ENCODE measurements around the gene TFPI.
"Not testable (repeated sequence)": the region's sequence is repeated elsewhere in the genome, so short reads cannot be mapped to it uniquely, and the experiment has no call there.

The TFPI gene

DNA sequence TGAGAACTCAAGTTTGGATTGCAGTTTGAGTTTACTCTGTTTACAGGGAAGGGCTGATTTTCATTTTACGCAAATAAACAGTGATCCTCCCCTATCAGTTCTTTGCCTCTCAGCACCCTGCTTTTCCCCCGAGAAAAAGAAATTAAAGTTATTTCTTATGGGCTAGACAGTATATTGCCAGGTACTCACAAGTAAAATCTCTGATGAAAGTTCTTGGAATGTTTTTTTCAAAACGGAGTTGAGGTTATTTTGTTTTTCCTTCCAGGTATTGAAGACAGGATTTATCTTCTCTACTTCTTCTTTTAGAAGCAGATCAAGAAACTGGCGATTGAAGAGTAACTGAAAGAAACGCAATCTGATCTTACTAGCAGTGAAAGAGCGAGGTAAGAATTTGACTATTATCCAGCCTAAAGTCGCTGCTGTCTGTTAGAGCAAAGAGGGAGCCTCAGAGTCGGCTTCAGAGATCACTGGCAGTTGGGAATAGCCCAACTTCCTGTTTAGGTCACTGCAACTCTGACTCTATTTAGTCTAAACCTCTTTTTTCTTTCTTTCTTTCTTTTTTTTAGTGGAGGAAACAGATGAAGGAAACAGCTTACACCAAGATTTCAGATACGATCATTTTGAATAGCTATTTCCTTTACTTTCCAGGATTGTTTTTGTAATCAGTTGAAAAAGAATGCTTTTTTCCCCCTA is at the start of gene TFPI:
Gene TFPI, minus strand, starts transcription at position 425 of the 693 bp plus-strand sequence. CDS start 50,667 bp downstream, outside the sequence.
- DNase-seq (ENCODE audit: low read depth in 2 of 2), result no peak

DNA sequence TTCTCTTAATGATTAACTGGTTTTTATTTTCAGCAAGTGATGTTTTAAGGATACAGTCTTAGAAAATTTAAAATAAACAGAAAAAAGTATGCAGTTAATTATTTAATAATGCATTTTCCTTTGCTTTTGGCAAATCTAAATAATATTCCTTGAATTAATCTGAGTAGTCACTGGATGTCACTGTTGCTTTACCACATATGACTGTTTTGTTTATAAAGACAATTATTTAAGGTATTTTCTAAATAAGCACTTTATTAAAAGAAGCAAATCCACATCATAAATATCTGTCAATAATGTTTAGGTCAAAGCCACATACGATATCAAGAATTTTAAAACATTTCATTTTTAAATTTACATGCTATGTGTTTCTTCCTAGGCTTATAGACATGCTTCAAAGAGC is 40.6 kb upstream of the TFPI start:
- no peak for DNase-seq (ENCODE audit: low read depth in 2 of 2)

DNA sequence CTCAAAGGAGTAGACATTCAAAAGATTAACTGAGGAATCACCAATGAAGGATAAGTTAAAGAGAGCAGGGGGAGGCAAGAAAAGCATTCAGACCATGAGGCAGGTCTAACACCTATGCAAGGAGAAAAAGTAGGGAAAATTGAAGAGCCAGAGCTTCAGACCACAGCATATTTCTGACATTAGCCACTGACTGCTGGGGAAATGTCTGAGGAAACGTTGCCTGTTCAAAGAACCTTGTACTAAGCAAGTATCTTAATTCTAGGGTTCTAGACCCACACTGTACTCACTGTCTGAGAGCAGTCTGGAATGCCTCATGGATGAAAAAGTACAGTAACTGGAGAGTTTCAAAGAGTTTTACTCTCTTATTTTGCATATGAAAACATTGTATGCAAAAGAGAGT is 39.5 kb upstream of the TFPI start:
- no peak for DNase-seq (ENCODE audit: low read depth in 2 of 2)

DNA sequence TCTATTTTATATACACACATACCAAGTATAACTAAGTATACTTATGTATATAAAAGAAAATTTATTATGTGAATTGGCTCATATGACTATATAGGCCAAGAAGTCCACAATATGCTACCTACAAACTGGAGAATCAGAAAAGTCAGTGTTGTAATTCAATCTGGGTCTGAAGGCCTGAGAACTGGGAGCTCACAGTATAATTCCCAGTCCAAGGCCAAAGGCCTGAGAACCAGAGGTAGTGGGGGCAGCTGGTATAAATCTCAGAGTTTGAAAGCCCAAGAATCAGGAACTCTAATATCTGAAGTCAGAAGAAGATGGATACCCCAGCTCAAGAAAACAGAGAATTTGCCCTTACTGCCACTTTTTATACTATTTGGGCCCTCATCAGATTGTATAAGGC is 38.9 kb upstream of the TFPI start:
- no peak for DNase-seq (ENCODE audit: low read depth in 2 of 2)

DNA sequence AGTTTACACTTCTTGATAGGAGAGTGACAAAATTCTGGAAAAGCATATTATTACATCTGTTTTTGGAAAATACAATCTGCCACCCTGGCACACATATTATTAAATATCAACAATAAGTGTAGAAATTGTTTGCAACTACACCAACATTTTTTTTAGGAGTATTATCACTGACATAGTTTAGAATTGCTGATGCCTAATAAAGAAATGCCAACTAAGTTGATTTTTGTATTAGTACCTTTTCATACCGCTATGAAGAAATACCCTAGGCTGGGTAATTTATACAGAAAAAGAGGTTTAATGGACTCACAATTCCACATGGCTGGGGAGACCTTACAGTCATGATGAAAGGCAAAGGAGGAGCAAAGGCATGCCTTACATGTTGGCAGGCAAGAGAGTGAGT is 35.9 kb upstream of the TFPI start:
- DNase-seq (ENCODE audit: low read depth in 2 of 2), result no peak

DNA sequence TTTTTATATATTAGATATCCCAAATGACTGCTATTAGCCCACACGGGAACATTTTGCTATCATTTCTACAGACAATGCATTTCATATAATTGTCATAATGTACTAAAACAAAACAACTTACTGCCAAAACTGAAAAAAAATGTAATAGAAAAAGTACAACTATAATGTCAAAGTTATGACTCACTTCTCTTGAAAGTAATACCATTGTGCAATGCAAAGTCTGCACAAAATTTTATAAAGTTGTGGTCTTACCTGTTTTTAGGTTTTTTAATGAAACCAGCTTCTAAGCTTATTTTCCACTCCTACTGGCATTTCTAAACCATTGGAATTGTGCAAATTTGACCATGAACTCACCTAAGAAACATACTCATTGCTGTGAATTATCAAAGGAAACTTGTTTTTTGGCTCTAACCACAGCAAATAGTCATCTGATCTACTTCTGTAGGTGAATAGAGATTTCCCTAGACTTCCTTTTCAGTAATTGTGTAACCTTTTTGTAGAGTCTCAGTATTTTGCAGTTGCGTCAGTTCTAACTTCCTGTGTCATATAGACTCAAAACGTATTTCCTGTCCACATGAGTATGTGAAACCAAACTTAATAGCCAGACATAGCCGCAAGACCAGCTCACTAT is 31.9 kb upstream of the TFPI start:
- no peak for DNase-seq (ENCODE audit: low read depth in 2 of 2)

DNA sequence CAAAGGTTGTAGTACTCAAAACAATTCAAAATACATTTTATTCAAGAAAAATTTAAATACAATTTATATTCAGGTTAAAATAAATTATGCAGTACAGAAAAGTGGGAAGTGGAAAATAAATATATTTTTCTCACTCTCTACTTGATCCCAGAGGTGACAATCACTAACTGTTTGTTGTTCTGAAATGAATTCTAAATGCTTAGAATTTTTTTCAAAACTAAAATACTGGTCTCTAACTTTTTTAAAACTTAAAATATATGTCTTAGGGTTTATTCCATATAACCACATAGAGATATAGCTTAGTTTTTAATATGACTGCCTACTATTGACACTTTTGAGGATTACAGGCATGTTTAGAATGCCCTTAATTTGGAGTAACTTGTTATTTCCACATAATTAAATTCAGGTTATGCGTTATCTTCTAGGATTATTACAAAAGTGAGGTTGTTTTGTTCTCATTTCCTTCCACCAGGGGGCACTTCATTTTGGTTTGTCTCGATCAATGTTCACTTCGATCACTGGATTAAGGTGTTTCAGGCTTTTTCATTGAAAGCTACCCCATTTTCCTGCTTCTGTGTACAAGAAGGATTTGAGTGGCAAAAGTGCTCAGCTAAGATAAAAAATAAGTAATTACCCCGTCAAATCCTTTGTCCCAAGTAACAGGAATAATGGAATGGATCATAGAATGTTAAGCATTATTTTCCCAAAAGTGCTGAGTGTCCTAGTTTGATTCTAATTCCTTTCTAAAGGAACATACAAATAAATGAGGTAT is 27.1 kb upstream of the TFPI start:
- peak in 1 of 2 donors; percentile 6 for DNase-seq (ENCODE audit: low read depth in 2 of 2)

DNA sequence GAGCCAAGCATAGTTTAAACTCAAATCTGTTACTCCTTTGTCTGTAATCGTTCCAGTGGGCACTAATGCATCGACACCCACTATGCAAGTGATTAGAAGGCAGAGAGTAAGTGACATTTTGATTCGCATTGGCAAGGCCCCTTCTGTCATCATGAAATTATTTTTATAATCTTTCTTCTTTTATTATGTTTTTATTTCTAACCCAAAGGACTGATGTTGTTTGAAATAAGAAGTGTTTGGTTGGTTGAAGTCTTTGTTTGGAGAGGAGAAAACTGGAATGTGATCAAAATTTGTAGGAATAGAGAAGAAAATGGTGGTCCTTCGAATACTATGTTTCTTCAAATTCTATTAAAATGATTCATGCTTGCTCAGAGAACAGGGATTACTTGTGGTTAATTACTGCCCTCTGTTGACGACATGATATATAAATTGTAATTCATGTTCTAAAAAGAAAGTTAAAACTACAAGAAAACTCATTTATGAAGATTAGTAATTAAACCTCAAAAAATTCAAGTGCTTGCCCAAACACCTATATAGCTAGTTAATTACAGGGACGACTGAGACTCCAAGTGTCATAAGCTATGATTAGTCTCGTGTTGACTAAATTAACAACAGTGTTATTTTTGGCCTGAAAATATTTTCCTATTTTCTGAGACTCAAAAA is 26.4 kb upstream of the TFPI start:
- no peak for DNase-seq (ENCODE audit: low read depth in 2 of 2)

DNA sequence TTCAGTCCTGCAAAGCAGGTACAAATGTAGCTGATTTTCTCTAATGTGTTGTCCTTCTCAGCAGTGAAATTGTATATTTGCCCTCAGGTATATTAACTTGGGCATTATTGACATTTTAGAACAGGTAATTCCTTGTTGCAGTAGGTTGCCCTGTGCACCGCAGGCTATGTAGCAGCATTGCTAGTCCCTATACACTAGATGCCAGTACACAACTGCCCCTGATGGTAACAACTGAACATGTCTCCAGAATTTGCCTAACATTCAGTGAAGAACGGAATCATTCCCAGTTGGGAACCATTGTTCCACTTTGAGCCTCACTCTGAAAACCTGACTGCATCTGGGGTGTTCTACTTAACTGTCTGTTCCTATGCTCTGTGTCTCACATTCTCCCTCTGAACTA is 23.1 kb upstream of the TFPI start:
- DNase-seq (ENCODE audit: low read depth in 2 of 2), result no peak

DNA sequence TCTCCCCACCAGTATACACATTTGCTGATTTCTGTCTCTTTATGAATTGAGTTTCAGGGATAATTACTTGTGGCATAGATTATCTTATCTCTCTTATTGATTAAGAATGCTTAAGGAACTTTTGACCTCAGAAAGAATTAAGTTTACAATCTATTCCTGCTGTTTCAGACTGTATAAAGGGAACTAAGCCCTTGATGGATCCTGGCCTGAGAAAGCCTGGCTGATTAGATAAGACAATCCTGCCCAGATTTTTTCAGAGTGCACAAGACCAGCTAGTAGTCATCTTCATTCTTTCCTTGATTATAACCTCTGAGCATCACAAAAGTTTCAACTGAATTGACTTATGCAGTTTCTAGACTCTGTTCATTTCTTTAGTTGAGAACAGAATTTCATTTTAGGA is 22.7 kb upstream of the TFPI start:
- DNase-seq (ENCODE audit: low read depth in 2 of 2), result no peak

DNA sequence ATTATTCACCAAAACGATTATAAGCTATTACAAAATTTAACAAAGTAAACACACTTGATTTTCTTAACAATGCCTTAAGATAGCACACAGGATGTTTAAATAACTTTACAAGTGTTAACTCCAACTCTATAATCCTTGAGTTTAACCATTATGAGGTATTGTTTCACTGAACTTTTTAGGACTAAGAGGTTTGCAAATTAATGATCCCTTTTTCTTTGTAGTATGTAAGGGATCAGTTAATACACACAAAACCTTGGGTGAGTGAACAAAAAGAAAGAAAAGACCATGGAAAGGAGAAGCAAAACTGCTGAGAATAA is 21.5 kb upstream of the TFPI start:
- DNase-seq (ENCODE audit: low read depth in 2 of 2), result no peak

DNA sequence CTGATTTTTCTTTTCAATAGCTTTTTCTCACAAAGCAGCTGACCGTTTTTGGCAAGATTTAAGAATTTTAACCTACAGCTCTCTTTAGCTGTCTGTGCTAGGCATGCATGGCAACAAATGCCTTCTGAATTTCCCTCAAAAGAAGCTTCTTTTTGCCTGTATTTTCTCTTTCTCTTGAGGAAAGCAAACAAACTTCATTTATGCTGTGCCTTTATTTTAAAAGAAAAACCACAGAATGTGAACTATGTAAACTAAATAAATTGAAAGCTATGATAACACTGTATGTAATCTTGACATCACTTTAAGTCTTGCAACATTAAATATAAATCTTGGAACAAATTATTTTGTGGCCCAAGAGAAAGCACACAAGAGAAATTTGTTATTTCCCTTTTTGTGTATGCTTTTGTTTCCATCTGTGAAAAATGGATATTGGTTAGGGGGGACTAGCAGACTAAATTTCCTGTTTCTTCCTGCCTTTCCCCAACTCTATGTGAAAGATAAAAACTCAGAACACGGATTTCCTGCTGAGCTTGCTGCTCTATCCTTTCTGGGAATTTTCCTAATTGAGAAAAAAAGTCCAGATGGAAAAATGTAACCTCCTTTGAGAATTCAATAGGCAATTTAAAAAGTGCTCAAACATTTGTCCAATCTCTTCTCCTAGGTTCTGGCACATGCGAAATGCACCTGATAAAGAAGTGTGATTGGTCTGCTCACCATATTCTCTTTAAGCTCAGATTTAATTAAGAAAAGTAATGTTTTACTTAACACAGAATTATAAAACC is 20.9 kb upstream of the TFPI start:
- DNase-seq (ENCODE audit: low read depth in 2 of 2), result no peak

DNA sequence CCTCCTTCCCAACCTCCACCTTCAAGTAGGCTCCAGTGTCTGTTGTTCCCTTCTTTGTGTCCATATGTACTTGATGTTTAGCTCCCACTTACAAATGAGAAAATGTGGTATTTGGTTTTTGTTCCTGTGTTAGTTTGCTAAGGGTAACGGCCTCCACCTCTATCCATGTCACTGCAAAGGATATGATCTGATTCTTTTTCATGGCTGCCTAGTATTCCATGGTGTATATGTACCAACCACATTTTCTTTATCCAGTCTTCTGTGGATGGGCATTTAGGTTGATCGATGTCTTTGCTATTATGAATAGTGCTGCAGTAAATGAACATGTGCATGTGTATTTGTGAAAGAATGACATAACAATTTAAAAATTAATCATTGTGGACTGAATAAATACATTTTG is 19.5 kb upstream of the TFPI start:
- no peak for DNase-seq (ENCODE audit: low read depth in 2 of 2)

DNA sequence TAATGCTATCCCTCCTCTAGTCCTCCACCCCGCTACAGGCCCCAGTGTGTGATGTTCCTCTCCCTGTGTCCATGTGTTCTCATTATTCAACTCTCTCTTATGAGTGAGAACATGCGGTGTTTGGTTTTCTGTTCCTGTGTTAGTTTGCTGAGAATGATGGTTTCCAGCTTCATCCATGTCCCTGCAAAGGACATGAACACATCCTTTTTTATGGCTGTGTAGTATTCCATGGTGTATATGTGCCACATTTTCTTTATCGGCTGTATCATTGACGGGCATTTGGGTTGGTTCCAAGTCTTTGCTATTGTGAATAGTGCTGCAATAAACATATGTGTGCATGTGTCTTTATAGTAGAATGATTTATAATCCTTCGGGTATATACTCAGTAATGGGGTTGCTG is 17.8 kb upstream of the TFPI start:
- not testable (repeated sequence) for DNase-seq (ENCODE audit: low read depth in 2 of 2)

DNA sequence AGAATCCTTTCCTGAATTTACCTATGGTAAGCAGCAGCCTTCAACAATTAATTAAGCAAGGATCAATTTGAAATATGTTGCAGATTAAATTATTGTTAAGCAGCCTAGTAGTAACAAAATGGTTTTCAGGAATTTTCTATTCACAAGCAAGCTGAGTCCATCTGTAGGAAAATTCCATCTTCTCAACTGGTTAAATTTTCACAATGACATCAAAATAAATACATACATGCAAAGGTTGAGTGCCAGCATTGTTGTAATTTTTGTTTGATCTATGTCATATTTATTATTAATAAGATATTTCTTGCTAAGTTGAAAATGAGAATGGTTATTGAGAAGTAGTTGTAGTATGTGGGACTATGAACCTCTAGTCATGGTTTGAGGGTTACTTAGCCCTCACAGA is 15.3 kb upstream of the TFPI start:
- no peak for DNase-seq (ENCODE audit: low read depth in 2 of 2)

DNA sequence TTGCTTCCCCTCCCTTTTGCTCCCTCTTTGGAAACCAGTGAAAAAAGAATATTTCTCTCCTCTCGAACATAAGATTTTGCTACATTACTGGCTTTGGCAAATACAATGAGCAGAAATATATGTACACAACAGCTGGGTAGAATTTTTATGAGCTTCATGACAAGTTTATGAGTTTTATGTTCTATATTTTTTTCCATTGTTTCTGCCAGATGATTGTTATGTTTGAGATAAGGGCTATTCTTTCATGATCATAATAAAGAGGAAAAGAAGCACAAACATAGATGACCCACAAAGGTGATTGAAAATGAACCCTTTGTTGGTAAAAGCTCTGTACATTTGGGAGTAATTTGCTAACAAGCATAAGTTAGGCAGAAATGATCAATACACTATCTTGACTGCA is 14.8 kb upstream of the TFPI start:
- no peak for DNase-seq (ENCODE audit: low read depth in 2 of 2)

DNA sequence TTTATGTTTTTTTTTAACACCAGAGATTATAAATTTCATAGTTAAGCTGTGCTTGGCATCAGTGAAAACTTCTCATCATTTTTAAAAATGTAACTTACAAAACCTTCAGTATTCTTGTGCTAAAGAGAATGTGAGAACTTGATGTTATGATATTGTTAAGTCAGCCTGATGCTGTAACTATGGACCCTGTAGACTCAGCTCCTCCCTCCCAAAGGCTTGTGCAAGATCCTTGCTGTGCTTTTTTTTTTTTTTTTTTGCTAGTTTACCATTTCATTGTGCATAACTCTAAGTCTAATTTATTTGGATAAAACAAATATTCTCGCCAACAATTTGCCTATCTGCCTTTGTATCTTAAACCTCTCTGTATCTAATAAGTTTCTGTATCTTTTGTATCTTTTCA is 12.9 kb upstream of the TFPI start:
- no peak for DNase-seq (ENCODE audit: low read depth in 2 of 2)

DNA sequence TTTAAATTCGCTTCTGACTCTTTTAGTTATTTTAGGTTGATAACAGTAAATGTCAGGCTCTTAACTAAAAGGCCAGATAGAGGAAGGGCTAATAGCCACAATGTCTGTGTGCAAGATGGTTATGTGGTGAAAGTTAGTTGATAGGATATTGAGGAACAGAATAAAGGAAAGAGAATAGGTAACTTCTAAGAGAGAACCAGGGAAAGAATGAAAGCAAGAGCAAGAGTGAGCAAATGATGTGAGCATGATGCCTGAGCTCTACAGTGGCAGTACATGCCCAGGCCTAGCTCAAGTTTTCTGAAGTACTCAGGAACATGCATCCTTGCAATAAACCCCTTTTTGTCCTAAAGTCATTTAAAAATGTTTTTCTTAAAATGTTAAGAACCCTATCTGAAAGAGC is 12.5 kb upstream of the TFPI start:
- no peak for DNase-seq (ENCODE audit: low read depth in 2 of 2)

DNA sequence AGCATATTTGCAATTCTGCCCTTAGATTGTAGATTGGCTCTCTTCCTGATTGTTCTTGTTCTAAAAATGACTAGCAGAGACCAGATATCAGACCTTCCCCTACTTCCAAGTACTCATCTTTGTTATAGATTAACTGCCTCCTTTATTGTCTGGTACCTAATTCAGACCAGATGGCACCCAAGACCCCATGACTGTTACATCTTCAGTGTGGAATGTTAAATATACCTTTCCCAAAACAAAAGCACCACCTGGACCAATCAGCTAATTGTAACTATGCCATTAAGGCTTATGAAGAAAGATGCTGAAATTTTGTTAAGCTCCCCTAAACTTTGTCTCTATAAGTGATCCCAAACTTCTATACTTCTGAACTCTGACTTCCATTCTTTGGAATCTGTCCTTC is 12.0 kb upstream of the TFPI start:
- no peak for DNase-seq (ENCODE audit: low read depth in 2 of 2)

DNA sequence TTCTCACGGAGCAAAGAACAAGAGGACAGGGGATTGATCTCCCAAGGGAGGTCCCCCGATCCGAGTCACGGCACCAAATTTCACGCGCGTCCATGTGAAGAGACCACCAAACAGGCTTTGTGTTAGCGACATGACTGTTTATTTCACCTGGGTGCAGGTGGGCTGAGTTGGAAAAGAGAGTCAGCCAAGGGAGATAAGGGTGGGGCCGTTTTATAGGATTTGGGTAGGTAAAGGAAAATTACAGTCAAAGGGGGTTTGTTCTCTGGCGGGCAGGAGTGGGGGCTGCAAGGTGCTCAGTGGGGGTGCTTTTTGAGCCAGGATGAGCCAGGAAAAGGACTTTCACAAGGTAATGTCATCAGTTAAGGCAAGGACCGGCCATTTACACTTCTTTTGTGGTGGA is 11.4 kb upstream of the TFPI start:
- DNase-seq (ENCODE audit: low read depth in 2 of 2), result not testable (repeated sequence)

DNA sequence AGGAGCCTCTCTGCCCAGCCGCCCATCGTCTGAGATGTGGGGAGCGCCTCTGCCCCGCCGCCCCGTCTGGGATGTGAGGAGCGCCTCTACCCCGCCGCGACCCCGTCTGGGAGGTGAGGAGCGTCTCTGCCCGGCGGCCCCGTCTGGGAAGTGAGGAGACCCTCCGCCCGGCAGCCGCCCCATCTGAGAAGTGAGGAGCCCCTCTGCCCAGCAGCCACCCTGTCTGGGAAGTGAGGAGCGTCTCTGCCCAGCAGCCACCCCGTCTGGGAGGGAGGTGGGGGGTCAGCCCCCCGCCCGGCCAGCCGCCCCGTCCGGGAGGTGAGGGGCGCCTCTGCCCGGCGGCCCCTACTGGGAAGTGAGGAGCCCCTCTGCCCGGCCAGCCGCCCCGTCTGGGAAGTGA is 2.3 kb upstream of the TFPI start:
- not testable (repeated sequence) for DNase-seq (ENCODE audit: low read depth in 2 of 2)

DNA sequence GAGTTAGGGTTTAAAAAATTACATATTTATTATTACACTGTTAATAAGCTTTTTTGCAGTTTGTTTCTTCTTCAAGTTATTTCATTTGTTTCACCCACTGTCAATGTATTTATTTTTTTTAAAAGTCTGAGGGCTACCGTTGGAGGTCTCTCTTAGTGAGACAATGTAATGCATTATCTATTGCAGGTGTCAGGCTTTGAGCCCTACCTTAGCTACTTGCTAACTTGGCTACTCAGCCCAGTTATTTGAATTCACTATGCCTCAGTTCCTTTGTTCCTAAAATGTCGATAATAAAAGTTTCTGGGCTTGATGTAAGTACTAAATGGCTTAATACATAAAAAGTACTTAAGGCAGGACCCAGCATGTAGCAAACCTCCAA is 458 bp upstream of the TFPI start:
- no peak for DNase-seq (ENCODE audit: low read depth in 2 of 2)
